Smooth muscle cell of the coronary artery (primary cell): ENCODE data around the gene MAGEB10. TPM values are rescaled to one million over a fixed set of nuclear protein-coding genes. Genes with fewer than 3 reads are reported as not detected.

ENCODE experiments used
- total RNA-seq: library from RNA; depleted of rRNA; stranded (reverse); fragments of >200 nt; gene quantifications from 2 replicates; pipeline ENCODE4 v1.2.3, GENCODE V29; 2014; ENCODE audit warnings: low replicate concordance

The MAGEB10 gene, protein sequence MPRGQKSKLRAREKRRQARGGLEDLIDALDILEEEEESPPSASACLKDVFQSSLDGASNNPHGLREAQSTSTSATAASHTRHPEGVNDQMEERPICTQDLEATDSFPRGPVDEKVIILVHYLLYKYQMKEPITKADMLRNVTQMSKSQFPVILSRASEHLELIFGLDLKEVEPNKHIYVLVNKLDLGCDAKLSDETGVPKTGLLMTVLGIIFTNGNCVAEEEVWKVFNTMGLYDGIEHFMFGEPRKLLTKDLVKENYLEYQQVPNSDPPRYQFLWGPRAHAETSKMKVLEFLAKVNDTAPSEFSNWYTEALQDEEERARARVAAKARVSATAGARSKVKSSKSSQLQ
- total RNA-seq: not detected in 2 replicates

DNA sequence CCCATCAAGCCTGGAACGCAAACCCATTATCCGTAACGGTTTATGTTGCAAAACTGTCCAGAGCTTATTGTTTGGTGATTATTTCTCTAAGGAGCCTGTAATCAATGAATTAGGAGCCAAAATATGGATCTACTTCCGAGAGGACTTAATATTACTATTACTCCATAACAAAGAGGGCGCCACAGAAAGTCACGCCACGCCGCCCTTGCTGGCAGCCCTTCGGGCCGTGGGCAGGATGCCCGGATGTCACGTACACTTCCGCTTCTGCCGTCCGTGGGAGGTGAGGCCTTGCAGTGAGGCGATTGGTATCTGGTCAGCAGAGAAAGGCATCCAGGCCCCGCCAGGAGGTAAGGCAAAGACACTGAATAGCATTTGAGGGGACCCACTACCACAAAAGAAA, at the start of gene MAGEB10:
Gene MAGEB10, plus strand, starts transcription at position 301 of the 400 bp plus-strand sequence. CDS start 13,317 bp downstream, outside the sequence.

Other genes with a start within 250 kb of the MAGEB10 start
- gene DCAF8L2, start 217.6 kb upstream of the MAGEB10 start, total RNA-seq: 0.08 TPM in 1 of 2 replicates, not detected in the other
- gene DCAF8L1, start 173.5 kb downstream of the MAGEB10 start, total RNA-seq: not detected in 2 replicates